Body of pancreas (tissue), 4 donors: Measurements from ENCODE around the gene FGA. TPM values are rescaled to one million over a fixed set of nuclear protein-coding genes. Genes with fewer than 3 reads are reported as not detected.

Experiments
- ATAC-seq: fragments of 150-250 bp; one replicate; pipeline ENCODE4 v1.9.1; 2016
- DNase-seq, 4 donors: peaks; one replicate each; pipeline ENCODE4 v3.0.0-alpha.2; 2019
- H3K27ac ChIP-seq, 4 donors: fragments of 200-600 bp; sonication (generic); 1 replicate in 3 of 4; 2 replicates in 1 of 4; pipeline versions ENCODE4 v1.5.1 to v1.6.1; 2016 to 2019; ENCODE audit warnings: mild to moderate bottlenecking in 1 of 4, mixed read lengths in 1 of 4, moderate library complexity in 1 of 4
- H3K27me3 ChIP-seq, 2 donors: fragments of 200-600 bp; sonication (generic); one replicate each; pipeline ENCODE4 v1.6.0; 2016; ENCODE audit warnings: mild to moderate bottlenecking in 1 of 2
- H3K36me3 ChIP-seq, 2 donors: fragments of 200-600 bp; sonication (generic); replicated peaks in 1 of 2; 2 replicates each; pipeline ENCODE4 v1.5.1; 2016; ENCODE audit warnings: low read depth in 2 of 2; ENCODE audit not compliant: insufficient read depth in 1 of 2
- H3K4me1 ChIP-seq: fragments of 200-600 bp; sonication (generic); one replicate; pipeline ENCODE4 v1.6.0; 2016
- H3K4me3 ChIP-seq, 2 donors: fragments of 200-600 bp; sonication (generic); 1 replicate in 1 of 2; 2 replicates in 1 of 2; pipeline ENCODE4 v1.5.1; 2016 to 2019
- H3K9me3 ChIP-seq, 3 donors: fragments of 200-600 bp; sonication (generic); 1 replicate in 2 of 3; 2 replicates in 1 of 3; pipeline ENCODE4 v1.5.1; 2016
- CTCF ChIP-seq, 7 experiments: fragments of 450-650 bp in 4 of 7; fragments of 200-600 bp in 3 of 7; sonication (generic) in 3 of 7; IDR thresholded peaks; one replicate each; pipeline ENCODE4 v1.5.1; 2016 to 2019; ENCODE audit warnings: antibody characterized with exemption in 7 of 7
- POLR2A ChIP-seq, 3 donors: fragments of 450-650 bp; IDR thresholded peaks; one replicate each; pipeline ENCODE4 v1.6.1; 2016; ENCODE audit warnings: antibody characterized with exemption in 3 of 3, mild to moderate bottlenecking in 2 of 3
- WGBS, 2 donors: methylation state at CpG; one replicate each; pipeline ENCODE4 v1.1.5; 2017; 5-methylcytosine and 5-hydroxymethylcytosine counted together
- intact Hi-C: fragments of 100-400 bp; cut with DNase I; formaldehyde crosslinking; loops from one replicate; pipeline ENCODE4 v1.15.1; 2023
- small RNA-seq: library from RNA; depleted of rRNA; stranded (forward); fragments of <200 nt; gene quantifications from one replicate; pipeline ENCODE3, GENCODE V24; 2016
- total RNA-seq, 2 donors: library from RNA; depleted of rRNA; stranded (reverse); fragments of >200 nt; gene quantifications; one replicate each; pipeline ENCODE4 v1.1.0, GENCODE V29; 2016

The FGA gene
- total RNA-seq, 2 donors from 2014 or later = 1.0 TPM; not detected in 1

- 86 to 87% methylated on average over 4 of the region's 4 CpGs for WGBS, 2 donors
- TF ChIP-seq POLR2A (IDR thresholded peaks at IDR 0.05) (no peak), CTCF (IDR thresholded peaks at IDR 0.05) (no peak)
- H3K4me3 ChIP-seq = no peak overlapping the region
- no peaks in the 10 kb centered on the region for H3K27me3 ChIP-seq
- peaks cover 12% of the 10 kb centered on the region for H3K4me1 ChIP-seq
- H3K27ac ChIP-seq = no peak overlapping the region
- DNase-seq = no peak
- H3K36me3 ChIP-seq = peaks cover 0 to 36% of the 10 kb centered on the region in 2 donors
- no peaks in the 10 kb centered on the region for H3K9me3 ChIP-seq
- intact Hi-C loops = no loop called here
- ATAC-seq = no peak
Observed at GRCh38 chr4:154545689-154546088, 44.9 kb downstream of the FGA start.

- no peak for TF ChIP-seq CTCF (IDR thresholded peaks at IDR 0.05)
- no peak for TF ChIP-seq POLR2A (IDR thresholded peaks at IDR 0.05)
- no peaks in the 10 kb centered on the region for H3K27me3 ChIP-seq
- no peak for ATAC-seq
- H3K27ac ChIP-seq = no peak overlapping the region
- H3K9me3 ChIP-seq = no peaks in the 10 kb centered on the region
- H3K36me3 ChIP-seq = peaks cover 7 to 59% of the 10 kb centered on the region in 2 donors
- H3K4me1 ChIP-seq = no peaks in the 10 kb centered on the region
- no peak for DNase-seq
- no peak overlapping the region for H3K4me3 ChIP-seq
- intact Hi-C loops = no loop called here
- 87 to 91% methylated on average over 4 of the region's 4 CpGs for WGBS, 2 donors
Observed at GRCh38 chr4:154542271-154542879, 48.2 kb downstream of the FGA start.

Small RNA genes within 50 kb of the gene (small RNA-seq; reads per million reads assigned to genes)
- gene RNU6-1285P = not detected

Other genes with a start within 250 kb of the FGA start
- gene DCHS2, start 98.9 kb downstream of the FGA start, total RNA-seq = under 1 TPM; 0.33 to 0.78 TPM
- gene PLRG1, start 40.3 kb downstream of the FGA start, total RNA-seq = 10 to 100 TPM; 15.2 to 25.2 TPM
- not detected for gene FGB, start 27.7 kb downstream of the FGA start, total RNA-seq
- gene FGG, start 21.9 kb upstream of the FGA start, total RNA-seq = not detected
- gene LRAT, start 153.3 kb upstream of the FGA start, total RNA-seq = under 1 TPM in 1 of 2 donors, not detected in 1; 0.78 TPM
- gene RBM46, start 190.5 kb upstream of the FGA start, total RNA-seq = not detected